Measurements from ENCODE around the gene STING1. TPM values are rescaled to one million over a fixed set of nuclear protein-coding genes. Genes with fewer than 3 reads are reported as not detected.
"Not testable (repeated sequence)": the region's sequence is repeated elsewhere in the genome, so short reads cannot be mapped to it uniquely, and the experiment has no call there.

The STING1 gene
- total and polyA plus RNA-seq, 2 of the 8 experiments (the other 6 are each of a cell fraction or from before 2014, with no cell fraction given), result 0.26 to 0.47 TPM

- not testable (repeated sequence) for H3K27ac ChIP-seq (ENCODE audit: low read depth, low read length); H4K20me1 ChIP-seq (replicated peaks in 1 of 2; ENCODE audit: control insufficient read depth in 1 of 2, insufficient read depth in 2 of 2, low read length in 2 of 2); H3K9me3 ChIP-seq (ENCODE audit: insufficient read depth in 2 of 2, low read depth in 1 of 2, low read length in 1 of 2); H3K27me3 ChIP-seq (replicated peaks in 1 of 4; ENCODE audit: control insufficient read depth in 3 of 4, extremely low read depth in 1 of 4, insufficient read depth in 3 of 4, low read length in 3 of 4); H2BK120ac ChIP-seq (replicated peaks; ENCODE audit: low read depth, low read length); H3K56ac ChIP-seq (replicated peaks; ENCODE audit: insufficient read length, low read depth, low read length); H3K23me2 ChIP-seq (ENCODE audit: low read depth, low read length); H3K23ac ChIP-seq (ENCODE audit: insufficient read length); H2BK12ac ChIP-seq (ENCODE audit: low read depth, low read length); FAIRE-seq; H2AFZ ChIP-seq (ENCODE audit: low read length); H3K79me1 ChIP-seq (ENCODE audit: low read depth, low read length); H2AK5ac ChIP-seq (ENCODE audit: low read depth, low read length); H3K79me2 ChIP-seq (ENCODE audit: control insufficient read depth in 1 of 2, insufficient read depth in 2 of 2, low read length in 2 of 2); H3K4ac ChIP-seq (replicated peaks; ENCODE audit: insufficient read length, low read depth, low read length); DNase-seq (ENCODE audit: low read depth in 1 of 2, low spot score in 2 of 2); H3K36me3 ChIP-seq (ENCODE audit: control insufficient read depth in 2 of 4, insufficient read depth in 4 of 4, low read length in 3 of 4); H4K8ac ChIP-seq (ENCODE audit: extremely low read depth, insufficient read depth, low read length); H3K4me3 ChIP-seq (ENCODE audit: extremely low read depth in 1 of 4, insufficient read depth in 2 of 4, low read depth in 3 of 4, low read length in 4 of 4); H4K91ac ChIP-seq (replicated peaks; ENCODE audit: insufficient read length, low read length); H4K5ac ChIP-seq (ENCODE audit: insufficient read length, low read depth, low read length); H2BK20ac ChIP-seq (ENCODE audit: low read length); H2BK15ac ChIP-seq (ENCODE audit: low read length); H3K14ac ChIP-seq (ENCODE audit: insufficient read length); H3K9ac ChIP-seq (replicated peaks in 1 of 4; ENCODE audit: extremely low read depth in 1 of 4, low read depth in 3 of 4, low read length in 3 of 4)
- ChIA-PET POLR2A (ENCODE audit: partially characterized antibody) (interaction anchor here (0.7 to 2.4 kb wide), 5 partner anchors 13 to 122 kb away, joined by 3 to 7 read pairs (median 3); partner anchors contain the start of genes SPATA24 and UBE2D2), CTCF (ENCODE audit: partially characterized antibody) (interaction anchor here (0.6 to 17.5 kb wide), 8 partner anchors 9 to 248 kb away, joined by 3 to 319 read pairs (median 4); partner anchors contain the start of genes STING1 and UBE2D2)
- Histone ChIP-seq H3K4me2 (ENCODE audit: insufficient read depth in 1 of 2, low read depth in 2 of 2, low read length in 2 of 2) (peak overlapping the region in 1 of 2 experiments; percentile 32; a peak in 1 of 4 replicates), H2BK5ac (ENCODE audit: low read depth, low read length) (peak overlapping the region; percentile 53; the same call in 1 of the 2 replicates), H3K18ac (ENCODE audit: extremely low read depth, low read length) (peak overlapping the region; percentile 38; the same call in 1 of the 2 replicates), H3K4me1 (replicated peaks in 1 of 4; ENCODE audit: control insufficient read depth in 3 of 4, insufficient read depth in 4 of 4, low read length in 3 of 4) (peaks cover 6 to 32% (median 28%) of the 10 kb centered on the region in 4 experiments; a peak in 6 of 7 replicates)
- WGBS, 2 experiments (ENCODE audit: extremely low coverage in 1 of 2, insufficient coverage in 1 of 2, insufficient read length in 1 of 2, insufficient replicate concordance in 2 of 2, low coverage in 1 of 2, low lambda C conversion rate in 2 of 2, missing lambda C conversion rate in 1 of 2), result 70% methylated on average over 12 of the region's 12 CpGs; no CpG with 5 or more reads in 1 of the 2 experiments
Measured at GRCh38 chr5:139525586-139526308, 43.2 kb upstream of the STING1 start.
